Daoy (cell line): Measurements from ENCODE around the gene KCNE2. TPM values are rescaled to one million over a fixed set of nuclear protein-coding genes. Genes with fewer than 3 reads are reported as not detected.
"Not testable (repeated sequence)": the region's sequence is repeated elsewhere in the genome, so short reads cannot be mapped to it uniquely, and the experiment has no call there.

ENCODE experiments used
- DNase-seq: peaks from one replicate; pipeline ENCODE4 v3.0.0-alpha.2; 2015; ENCODE audit warnings: low read depth
- total RNA-seq: library from RNA; depleted of rRNA; stranded (reverse); fragments of >200 nt; shearing (Covaris generic); gene quantifications from 2 replicates; pipeline ENCODE4 v1.2.3, GENCODE V29; 2014; rRNA removed

Gene KCNE2
- total RNA-seq, 1 experiment from 2014 or later = not detected

DNA sequence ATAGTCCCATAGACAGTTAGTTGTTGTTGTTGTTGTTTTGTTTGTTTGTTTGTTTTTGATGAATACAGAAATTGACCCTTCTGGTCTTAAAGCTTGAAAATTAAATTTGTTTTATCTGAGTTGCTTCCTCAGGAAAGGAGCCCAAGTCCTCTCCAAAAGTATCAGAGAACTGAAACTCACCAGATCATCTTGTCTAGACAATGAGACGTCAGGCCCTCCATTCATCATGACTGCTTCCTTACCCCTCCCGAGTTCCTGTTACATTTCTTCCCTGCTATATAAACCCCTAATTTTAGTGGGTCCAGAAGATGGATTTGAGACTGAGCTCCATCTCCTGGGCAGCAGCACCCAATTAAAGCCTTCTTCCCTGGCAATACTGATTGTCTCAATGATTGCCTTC, 42.9 kb downstream of the KCNE2 start:
- DNase-seq = not testable (repeated sequence)

DNA sequence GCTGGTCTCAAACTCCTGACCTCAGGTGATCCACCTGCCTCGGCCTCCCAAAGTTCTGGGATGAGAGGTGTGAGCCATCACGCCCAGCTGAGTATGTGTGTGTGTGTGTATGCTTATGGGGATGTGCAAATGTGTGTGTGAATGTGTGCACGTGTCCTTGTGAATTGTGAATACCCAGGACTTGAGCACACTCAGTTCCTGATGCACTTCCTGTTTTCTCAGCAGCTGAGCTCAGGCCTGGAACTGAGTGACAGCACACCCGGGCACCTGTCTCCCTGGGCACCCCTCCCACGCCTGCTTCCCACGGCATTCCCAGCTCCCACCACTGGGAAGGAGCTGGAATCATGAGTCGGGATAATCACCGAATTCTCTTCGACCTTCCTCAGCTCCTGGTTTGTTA, 43.5 kb downstream of the KCNE2 start:
- not testable (repeated sequence) for DNase-seq

DNA sequence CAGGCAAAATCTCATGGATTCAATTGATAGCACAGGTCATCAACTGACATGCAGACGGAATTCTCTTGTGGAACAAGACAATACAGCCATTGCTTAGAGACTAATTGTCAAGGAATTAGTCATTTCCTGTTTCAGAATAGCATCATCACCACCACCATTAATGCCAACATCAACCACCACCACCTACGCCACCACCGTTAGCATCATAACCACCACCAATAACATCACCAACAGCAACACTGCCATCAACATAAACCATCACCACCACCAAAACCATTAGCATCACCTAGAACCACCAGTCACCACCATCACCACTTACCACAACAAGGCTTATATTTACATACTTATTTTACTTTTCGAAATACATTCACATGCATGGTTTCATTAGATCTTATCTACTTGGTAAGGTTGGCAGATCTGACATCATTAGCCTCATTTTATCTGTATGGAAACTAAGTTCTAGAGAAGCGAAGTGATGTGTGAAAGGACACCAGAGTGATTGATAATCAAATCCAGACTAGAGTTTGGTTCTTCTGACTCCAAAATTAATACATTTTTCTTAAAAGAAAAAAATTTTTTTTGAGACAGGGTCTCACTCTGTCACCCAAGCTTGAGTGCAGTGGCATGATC, 53.8 kb downstream of the KCNE2 start:
- not testable (repeated sequence) for DNase-seq

Other genes with a start within 250 kb of the KCNE2 start
- 3.9 and 16.6 TPM in 2 replicates for gene SMIM11, start 11.5 kb downstream of the KCNE2 start, total RNA-seq
- not detected in 2 replicates for gene SMIM34, start 59.9 kb downstream of the KCNE2 start, total RNA-seq
- gene KCNE1, start 148.2 kb downstream of the KCNE2 start, total RNA-seq = 0.06 TPM in 1 of 2 replicates, not detected in the other